ENCODE results near the gene SSTR5.

Gene SSTR5

DNA sequence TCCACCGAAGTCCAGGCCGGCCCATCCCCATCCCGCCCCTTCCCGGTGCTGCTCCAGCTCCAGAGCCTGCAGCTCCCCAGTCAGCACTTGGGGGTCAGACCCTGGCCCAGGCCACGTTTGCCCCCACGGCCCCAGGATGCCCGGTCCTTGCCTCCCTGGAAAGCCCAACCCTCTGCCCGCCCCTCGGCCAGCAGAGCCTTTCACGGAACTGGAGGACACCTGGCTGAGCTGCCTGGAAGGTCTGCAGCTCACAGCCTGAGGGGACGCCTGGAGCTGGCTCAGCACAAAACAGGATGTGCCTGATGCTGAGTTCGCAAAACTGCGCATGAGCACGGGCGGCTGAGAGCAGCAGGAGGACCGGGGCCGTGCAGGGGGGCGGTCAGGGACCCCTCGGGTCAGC is 29.7 kb upstream of the SSTR5 start:
- TF ChIP-seq CTCF (IDR thresholded peaks at IDR 0.05; ENCODE audit: low read depth, low read length), result no peak
- Histone ChIP-seq H3K27me3 (ENCODE audit: insufficient read depth, low read depth, severe bottlenecking) (no peaks in the 10 kb centered on the region), H3K36me3 (no peaks in the 10 kb centered on the region), H3K9me3 (ENCODE audit: severe bottlenecking) (peaks cover 9% of the 10 kb centered on the region), H3K27ac (no peak overlapping the region), H3K4me3 (ENCODE audit: low read depth, low read length) (no peak overlapping the region)
- no peak for DNase-seq

DNA sequence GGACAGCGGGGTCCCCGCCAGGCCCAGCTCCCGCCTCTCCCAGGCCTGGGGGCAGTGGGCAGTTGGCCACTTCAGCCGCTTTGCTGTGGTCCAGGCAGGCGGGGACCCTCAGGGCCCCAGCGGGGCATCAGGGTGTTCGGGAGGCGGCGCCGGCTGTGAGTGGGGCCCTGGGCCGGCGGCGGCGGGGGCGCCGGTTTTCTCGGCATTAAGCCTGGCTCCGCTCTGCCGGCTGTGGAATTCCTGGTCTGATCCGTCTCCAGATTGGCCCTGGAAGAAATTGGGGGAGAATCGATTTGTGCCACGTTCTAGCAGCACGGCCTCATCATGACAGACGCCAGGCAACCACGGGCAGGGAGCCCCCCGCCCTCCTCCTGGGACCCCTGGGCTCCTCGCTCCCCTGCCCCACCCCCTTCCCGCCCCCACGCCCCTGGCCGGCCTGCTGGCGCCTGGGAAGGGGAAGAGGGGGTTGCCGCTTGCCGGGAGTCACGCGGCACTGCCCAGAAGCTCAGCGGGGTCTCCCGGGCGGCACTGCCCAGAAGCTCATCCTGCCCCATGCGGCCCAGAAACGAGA is 28.6 kb upstream of the SSTR5 start:
- Histone ChIP-seq H3K36me3 (no peaks in the 10 kb centered on the region), H3K27ac (no peak overlapping the region), H3K4me3 (ENCODE audit: low read depth, low read length) (no peak overlapping the region), H3K9me3 (ENCODE audit: severe bottlenecking) (peaks cover 9% of the 10 kb centered on the region), H3K27me3 (ENCODE audit: insufficient read depth, low read depth, severe bottlenecking) (no peaks in the 10 kb centered on the region)
- TF ChIP-seq CTCF (IDR thresholded peaks at IDR 0.05; ENCODE audit: low read depth, low read length), result no peak
- DNase-seq, result no peak

DNA sequence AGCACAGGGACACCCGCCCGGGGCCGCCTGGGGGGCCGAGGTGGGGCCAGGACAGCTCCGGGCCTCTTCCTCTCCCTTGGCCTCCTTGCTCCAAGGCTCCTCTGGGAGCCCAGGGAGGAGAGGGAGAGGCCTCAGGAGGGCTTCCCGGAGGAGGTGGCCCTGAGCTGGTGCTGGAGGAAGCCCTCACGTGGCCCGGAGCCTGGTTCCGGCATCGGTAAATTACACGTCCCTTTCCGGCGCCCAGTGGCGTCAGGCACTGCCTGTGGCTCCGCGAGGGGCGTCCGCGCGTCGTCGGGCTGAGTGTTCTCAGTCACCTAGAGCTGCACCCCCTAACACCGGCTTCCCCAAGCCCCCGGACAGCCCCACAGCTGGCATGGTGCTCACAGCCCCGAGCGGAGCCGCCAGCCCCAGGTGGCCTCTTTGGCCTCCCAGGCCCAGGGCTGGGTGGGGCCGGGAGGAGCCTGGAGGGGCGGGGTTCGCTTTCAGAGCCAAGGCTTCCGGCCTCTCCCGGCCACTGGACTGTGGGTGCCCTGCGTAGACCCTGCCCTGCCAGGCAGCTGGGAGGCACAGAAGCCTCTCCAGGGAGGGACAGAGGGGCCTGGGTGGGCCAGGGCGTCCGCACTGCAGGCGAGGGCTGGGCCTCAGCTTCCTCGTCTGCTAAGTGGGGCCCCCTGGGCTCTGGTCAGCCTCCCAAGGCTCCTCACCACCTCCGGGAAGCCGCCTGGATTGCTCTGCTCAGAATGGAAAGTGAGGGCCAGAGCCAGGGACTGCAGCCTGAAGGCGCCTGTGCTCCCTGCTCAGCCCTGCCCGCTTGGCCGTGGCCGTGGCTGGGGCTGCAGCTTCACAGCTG is 27.9 kb upstream of the SSTR5 start:
- no peak overlapping the region for H3K27ac ChIP-seq
- H3K36me3 ChIP-seq, result no peaks in the 10 kb centered on the region
- DNase-seq, result no peak
- H3K4me3 ChIP-seq (ENCODE audit: low read depth, low read length), result no peak overlapping the region
- no peaks in the 10 kb centered on the region for H3K27me3 ChIP-seq (ENCODE audit: insufficient read depth, low read depth, severe bottlenecking)
- TF ChIP-seq CTCF (IDR thresholded peaks at IDR 0.05; ENCODE audit: low read depth, low read length), result no peak
- peaks cover 9% of the 10 kb centered on the region for H3K9me3 ChIP-seq (ENCODE audit: severe bottlenecking)

DNA sequence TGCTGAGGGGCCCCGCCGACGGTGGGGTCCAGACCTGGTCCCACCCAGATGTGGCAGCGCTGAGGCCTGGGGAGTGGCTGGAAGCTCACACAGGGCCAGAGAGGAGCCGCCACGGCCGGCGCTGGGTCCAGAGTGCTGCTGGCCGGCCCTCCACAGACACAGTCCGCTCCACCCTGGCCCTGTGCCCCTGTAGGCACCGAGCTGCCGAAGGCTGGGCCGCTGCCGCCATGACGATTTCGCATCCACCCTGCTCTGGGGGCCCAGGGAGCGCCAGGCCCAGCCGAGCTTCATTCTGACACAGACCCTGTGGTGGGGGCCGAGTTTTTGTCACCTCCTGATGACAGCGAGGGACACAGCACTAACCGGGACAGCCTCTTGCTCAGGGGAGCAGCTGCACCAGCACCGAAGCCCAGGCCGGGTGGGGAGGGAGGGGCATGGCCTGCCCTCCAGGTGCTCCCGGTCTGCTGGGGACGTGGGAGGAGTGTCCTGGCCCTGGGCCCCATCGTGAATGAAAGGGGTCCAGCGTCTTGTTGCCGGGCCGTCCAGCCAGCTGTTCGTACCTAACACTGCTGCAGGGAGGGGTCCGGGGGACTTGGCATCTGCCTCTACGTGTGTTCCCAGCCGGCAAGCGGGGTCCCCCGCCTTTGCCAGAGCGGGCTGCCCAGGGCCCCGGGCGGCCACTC is 27.1 kb upstream of the SSTR5 start:
- Histone ChIP-seq H3K4me3 (ENCODE audit: low read depth, low read length) (no peak overlapping the region), H3K36me3 (no peaks in the 10 kb centered on the region), H3K9me3 (ENCODE audit: severe bottlenecking) (peaks cover 9% of the 10 kb centered on the region), H3K27ac (no peak overlapping the region), H3K27me3 (ENCODE audit: insufficient read depth, low read depth, severe bottlenecking) (no peaks in the 10 kb centered on the region)
- no peak for DNase-seq
- TF ChIP-seq CTCF (IDR thresholded peaks at IDR 0.05; ENCODE audit: low read depth, low read length), result no peak

- H3K36me3 ChIP-seq, result no peaks in the 10 kb centered on the region
- TF ChIP-seq CTCF (IDR thresholded peaks at IDR 0.05; ENCODE audit: low read depth, low read length), result no peak
Measured at GRCh38 chr16:1045993-1046911, 26.3 kb upstream of the SSTR5 start.

More at GRCh38 chr16:1045993-1046911, 26.3 kb upstream of the SSTR5 start:
- Histone ChIP-seq H3K27ac (no peak overlapping the region), H3K9me3 (ENCODE audit: severe bottlenecking) (peaks cover 9% of the 10 kb centered on the region), H3K4me3 (ENCODE audit: low read depth, low read length) (no peak overlapping the region), H3K27me3 (ENCODE audit: insufficient read depth, low read depth, severe bottlenecking) (no peaks in the 10 kb centered on the region)
- DNase-seq, result no peak

Measured in WERI-Rb-1 (cell line).